T-helper 1 cell (primary cell): ENCODE measurements around the gene ANKRD36C.
"Not testable (repeated sequence)": the region's sequence is repeated elsewhere in the genome, so short reads cannot be mapped to it uniquely, and the experiment has no call there.

ENCODE experiments used
- DNase-seq, 5 donors: peaks; one replicate each; pipeline ENCODE4 v3.0.0-alpha.2; 2012 to 2020

Gene ANKRD36C

DNA sequence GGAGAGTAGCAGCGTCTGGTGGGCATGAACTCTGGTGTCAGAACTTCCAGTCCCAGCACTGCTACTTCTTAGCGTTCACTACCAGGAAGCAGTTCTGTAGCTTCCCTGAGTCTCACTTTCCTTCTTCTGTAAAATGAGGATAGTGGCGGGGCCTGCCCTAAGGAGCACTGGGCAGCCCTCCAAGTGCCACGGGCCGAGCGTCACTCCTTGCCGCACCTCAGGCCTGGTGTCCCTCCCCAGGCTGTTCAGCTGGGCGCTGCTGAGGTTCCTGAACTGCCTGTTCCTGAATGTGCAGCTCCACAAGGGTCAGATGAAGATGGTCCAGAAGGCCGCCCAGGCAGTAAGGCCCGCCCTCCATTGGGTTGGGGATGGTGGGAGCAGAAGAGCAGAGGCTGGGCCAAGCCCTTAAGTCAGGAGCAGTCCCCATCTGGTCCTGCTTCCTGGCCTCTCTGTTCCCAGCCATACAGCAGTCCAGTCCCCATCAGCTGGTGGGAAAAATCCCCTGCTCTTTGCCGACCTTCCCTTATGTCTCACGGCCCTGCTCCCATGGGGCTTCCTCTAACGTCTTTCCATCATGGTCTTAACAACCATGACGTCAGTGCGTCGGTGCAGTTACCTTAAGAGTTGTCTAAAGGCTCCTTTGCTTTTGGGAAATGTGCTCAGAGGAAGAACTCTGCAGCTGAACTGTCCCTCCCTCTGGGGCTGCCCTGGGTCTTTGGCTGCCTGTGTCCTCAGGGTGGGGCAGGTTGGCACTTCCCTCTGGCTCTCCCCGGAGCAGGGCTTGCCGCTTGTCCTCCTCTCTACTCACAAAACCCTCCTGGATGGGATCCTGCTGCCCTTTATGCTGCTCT is 195.2 kb downstream of the ANKRD36C start:
- DNase-seq, result not testable (repeated sequence)

- DNase-seq, result not testable (repeated sequence)
Observed at GRCh38 chr2:95793970-95794369, 197.7 kb downstream of the ANKRD36C start.

- DNase-seq, result not testable (repeated sequence)
Observed at GRCh38 chr2:95790180-95790579, 201.4 kb downstream of the ANKRD36C start.

DNA sequence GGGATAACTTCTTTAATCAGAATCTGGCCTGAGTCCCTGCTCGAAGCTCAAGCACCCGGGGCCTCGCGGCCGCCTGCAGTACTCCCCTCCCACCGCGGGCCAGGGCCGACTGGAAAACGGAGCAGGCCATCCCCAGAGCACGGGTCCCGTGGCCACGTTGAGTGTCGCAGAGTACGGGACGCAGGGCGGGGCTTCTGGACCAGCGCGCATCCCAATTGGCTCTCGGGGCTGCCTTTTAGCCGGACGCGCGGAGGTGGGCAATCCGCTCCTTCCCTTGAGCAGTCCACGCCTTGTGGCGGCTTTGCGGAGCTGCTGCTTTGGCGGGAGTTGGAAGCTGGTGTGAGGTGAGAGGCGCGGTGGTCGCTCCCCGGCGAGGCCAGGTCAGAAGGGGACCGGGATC is 202.2 kb downstream of the ANKRD36C start:
- DNase-seq, result not testable (repeated sequence)

- not testable (repeated sequence) for DNase-seq
Observed at GRCh38 chr2:95788642-95789041, 203.0 kb downstream of the ANKRD36C start.
